ENCODE results near the gene HEXD. TPM values are rescaled to one million over a fixed set of nuclear protein-coding genes. Genes with fewer than 3 reads are reported as not detected.

HEXD gene
- total RNA-seq, 2 experiments from 2014 or later: 87.9 to 93.2 TPM

DNA sequence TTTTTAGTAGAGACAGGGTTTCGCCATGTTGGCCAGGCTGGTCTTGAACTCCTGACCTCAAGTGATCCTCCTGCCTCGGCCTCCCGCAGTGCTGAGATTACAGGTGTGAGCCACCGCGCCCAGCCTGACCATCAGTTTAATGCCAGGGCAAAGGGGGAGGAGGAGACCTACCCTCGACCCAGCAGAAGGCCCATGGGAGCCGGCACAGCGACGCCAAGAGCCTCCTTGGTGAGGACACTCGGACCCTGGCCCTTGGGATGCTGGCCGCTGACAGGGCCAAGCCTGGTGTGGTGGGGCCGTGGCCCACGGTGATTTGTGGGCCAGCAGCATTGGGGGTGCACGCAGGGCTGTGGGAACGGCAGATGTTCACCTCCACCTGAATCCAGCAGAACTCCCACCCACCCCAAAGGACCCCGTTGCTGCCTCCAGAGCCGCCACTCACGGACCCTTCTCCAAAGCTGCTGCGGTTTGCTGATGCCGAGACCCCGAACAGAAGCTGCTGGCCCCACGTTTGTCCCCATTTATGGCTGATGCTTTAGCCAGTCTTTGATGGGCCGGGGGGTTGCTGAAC, 26.6 kb upstream of the HEXD start:
- Histone ChIP-seq H3K4me1 (ENCODE audit: insufficient read depth, low read length, poor library complexity, severe bottlenecking) (no peaks in the 10 kb centered on the region), H3K27ac (ENCODE audit: low read depth, low read length, poor library complexity, severe bottlenecking) (no peak overlapping the region), H3K4me2 (ENCODE audit: low read length) (no peak overlapping the region), H4K20me1 (ENCODE audit: insufficient read depth, low read length) (no peaks in the 10 kb centered on the region), H3K36me3 (ENCODE audit: insufficient read depth, low read length) (peaks cover 8% of the 10 kb centered on the region; the same call in 1 of the 2 replicates), H3K9me2 (ENCODE audit: insufficient read depth, low read length) (no peaks in the 10 kb centered on the region), H3K4me3 (ENCODE audit: low read depth, low read length, poor library complexity, severe bottlenecking) (no peak overlapping the region), H3K79me2 (ENCODE audit: insufficient read depth, low read depth, low read length) (no peaks in the 10 kb centered on the region), H2AFZ (ENCODE audit: low read length) (no peak overlapping the region), H3K9me3 (ENCODE audit: low read length) (no peaks in the 10 kb centered on the region)
- DNase-seq (ENCODE audit: low spot score): no peak
- BruUV-seq (replicated peaks): no TSS peak
- intact Hi-C loops (cut with micrococcal nuclease; ENCODE audit: unreplicated experiment): no loop called here
- TF ChIP-seq, protein P1, sequence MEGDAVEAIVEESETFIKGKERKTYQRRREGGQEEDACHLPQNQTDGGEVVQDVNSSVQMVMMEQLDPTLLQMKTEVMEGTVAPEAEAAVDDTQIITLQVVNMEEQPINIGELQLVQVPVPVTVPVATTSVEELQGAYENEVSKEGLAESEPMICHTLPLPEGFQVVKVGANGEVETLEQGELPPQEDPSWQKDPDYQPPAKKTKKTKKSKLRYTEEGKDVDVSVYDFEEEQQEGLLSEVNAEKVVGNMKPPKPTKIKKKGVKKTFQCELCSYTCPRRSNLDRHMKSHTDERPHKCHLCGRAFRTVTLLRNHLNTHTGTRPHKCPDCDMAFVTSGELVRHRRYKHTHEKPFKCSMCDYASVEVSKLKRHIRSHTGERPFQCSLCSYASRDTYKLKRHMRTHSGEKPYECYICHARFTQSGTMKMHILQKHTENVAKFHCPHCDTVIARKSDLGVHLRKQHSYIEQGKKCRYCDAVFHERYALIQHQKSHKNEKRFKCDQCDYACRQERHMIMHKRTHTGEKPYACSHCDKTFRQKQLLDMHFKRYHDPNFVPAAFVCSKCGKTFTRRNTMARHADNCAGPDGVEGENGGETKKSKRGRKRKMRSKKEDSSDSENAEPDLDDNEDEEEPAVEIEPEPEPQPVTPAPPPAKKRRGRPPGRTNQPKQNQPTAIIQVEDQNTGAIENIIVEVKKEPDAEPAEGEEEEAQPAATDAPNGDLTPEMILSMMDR (conservative IDR thresholded peaks at IDR 0.05; ENCODE audit: low read length): no peak
- no peak for TF ChIP-seq EZH2phosphoT487 (IDR thresholded peaks at IDR 0.05; ENCODE audit: borderline replicate concordance, low read depth, low read length)
- ChIA-PET POLR2A (no interaction called here), CTCF (ENCODE audit: unreplicated experiment) (no interaction called here)

DNA sequence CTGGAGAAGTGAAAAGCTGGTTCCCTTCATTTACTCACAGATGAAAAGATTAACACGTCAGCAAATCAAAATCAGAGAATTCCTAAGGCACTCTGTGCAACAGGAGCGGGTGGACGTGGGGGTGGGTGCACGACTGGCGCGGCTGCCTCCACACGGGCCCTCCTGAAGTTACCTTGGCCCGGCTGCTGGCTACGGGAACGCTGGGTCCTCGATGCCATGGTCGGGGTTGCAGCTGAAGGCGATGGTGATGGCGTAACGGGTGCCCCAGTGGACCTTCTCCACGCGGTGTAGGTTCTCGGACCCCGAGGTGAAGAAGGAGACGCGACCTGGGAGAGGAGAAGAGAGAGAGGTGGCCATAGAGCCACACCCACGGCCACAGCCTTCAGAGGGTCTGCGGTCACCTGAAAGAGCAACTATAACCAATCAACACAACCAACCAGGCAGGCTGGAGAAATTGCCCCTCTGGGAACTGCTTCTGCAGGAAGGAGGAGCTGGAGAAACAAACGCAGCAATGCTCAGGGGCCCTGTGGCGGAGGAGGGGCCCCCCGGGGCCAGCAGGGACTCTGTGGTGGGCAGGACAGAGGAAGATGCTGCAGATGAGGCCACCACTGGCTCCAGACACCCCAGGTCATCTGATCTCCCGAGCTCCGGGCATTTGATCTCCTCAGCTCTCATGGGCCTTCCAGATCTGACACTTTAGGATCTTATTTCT, 25.8 kb upstream of the HEXD start:
- Histone ChIP-seq H3K9me2 (ENCODE audit: insufficient read depth, low read length) (no peaks in the 10 kb centered on the region), H4K20me1 (ENCODE audit: insufficient read depth, low read length) (no peaks in the 10 kb centered on the region), H3K79me2 (ENCODE audit: insufficient read depth, low read depth, low read length) (no peaks in the 10 kb centered on the region), H3K27ac (ENCODE audit: low read depth, low read length, poor library complexity, severe bottlenecking) (no peak overlapping the region), H2AFZ (ENCODE audit: low read length) (no peak overlapping the region), H3K4me1 (ENCODE audit: insufficient read depth, low read length, poor library complexity, severe bottlenecking) (no peaks in the 10 kb centered on the region), H3K36me3 (ENCODE audit: insufficient read depth, low read length) (peaks cover 8% of the 10 kb centered on the region; the same call in 1 of the 2 replicates), H3K4me2 (ENCODE audit: low read length) (no peak overlapping the region), H3K4me3 (ENCODE audit: low read depth, low read length, poor library complexity, severe bottlenecking) (no peak overlapping the region), H3K9me3 (ENCODE audit: low read length) (no peaks in the 10 kb centered on the region)
- TF ChIP-seq, protein P1 (conservative IDR thresholded peaks at IDR 0.05; ENCODE audit: low read length): no peak
- no peak for TF ChIP-seq EZH2phosphoT487 (IDR thresholded peaks at IDR 0.05; ENCODE audit: borderline replicate concordance, low read depth, low read length)
- POLR2A ChIA-PET: no interaction called here
- intact Hi-C loops (cut with micrococcal nuclease; ENCODE audit: unreplicated experiment): no loop called here
- CTCF ChIA-PET (ENCODE audit: unreplicated experiment): no interaction called here
- DNase-seq (ENCODE audit: low spot score): no peak
- no TSS peak for BruUV-seq (replicated peaks)

DNA sequence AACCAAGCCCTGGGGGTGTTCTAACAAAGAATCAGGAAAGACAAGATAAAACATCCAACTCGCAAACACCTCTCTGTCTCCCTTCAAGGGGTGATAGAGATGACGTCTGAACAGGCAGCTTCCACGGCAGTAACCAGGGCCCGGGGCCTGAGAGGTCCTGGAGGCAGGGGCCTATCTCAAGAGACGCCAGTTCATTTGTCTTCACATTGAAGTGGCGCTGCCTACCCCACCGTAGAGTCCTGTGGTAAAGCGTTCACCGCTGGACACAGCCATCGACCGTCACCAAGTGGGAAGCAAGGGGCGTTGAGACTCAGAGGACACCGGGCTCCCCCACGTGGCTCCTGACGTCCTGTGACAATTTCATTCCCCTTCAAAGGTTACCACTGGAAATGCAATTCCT, 25.2 kb upstream of the HEXD start:
- ChIA-PET CTCF (ENCODE audit: unreplicated experiment) (no interaction called here), POLR2A (no interaction called here)
- H3K4me3 ChIP-seq (ENCODE audit: low read depth, low read length, poor library complexity, severe bottlenecking): no peak overlapping the region
- peaks cover 8% of the 10 kb centered on the region; the same call in 1 of the 2 replicates for H3K36me3 ChIP-seq (ENCODE audit: insufficient read depth, low read length)
- no peak for DNase-seq (ENCODE audit: low spot score)
- no peak overlapping the region for H3K4me2 ChIP-seq (ENCODE audit: low read length)
- TF ChIP-seq EZH2phosphoT487 (IDR thresholded peaks at IDR 0.05; ENCODE audit: borderline replicate concordance, low read depth, low read length): no peak
- TF ChIP-seq, protein P1 (conservative IDR thresholded peaks at IDR 0.05; ENCODE audit: low read length): no peak
- H4K20me1 ChIP-seq (ENCODE audit: insufficient read depth, low read length): no peaks in the 10 kb centered on the region
- no peak overlapping the region for H2AFZ ChIP-seq (ENCODE audit: low read length)
- BruUV-seq (replicated peaks): no TSS peak
- H3K9me3 ChIP-seq (ENCODE audit: low read length): no peaks in the 10 kb centered on the region
- no peak overlapping the region for H3K27ac ChIP-seq (ENCODE audit: low read depth, low read length, poor library complexity, severe bottlenecking)
- H3K4me1 ChIP-seq (ENCODE audit: insufficient read depth, low read length, poor library complexity, severe bottlenecking): no peaks in the 10 kb centered on the region
- no peaks in the 10 kb centered on the region for H3K9me2 ChIP-seq (ENCODE audit: insufficient read depth, low read length)
- intact Hi-C loops (cut with micrococcal nuclease; ENCODE audit: unreplicated experiment): no loop called here
- H3K79me2 ChIP-seq (ENCODE audit: insufficient read depth, low read depth, low read length): no peaks in the 10 kb centered on the region
